ENCODE results near the gene POLE.

The POLE gene

GRCh38 chr12:132723015-132723763, 36.0 kb upstream of the POLE start:
- Histone ChIP-seq H3K27ac (ENCODE audit: insufficient read depth in 1 of 2, low read depth in 1 of 2, low read length in 2 of 2, poor library complexity in 1 of 2, severe bottlenecking in 2 of 2) (no peak overlapping the region), H3K36me3 (ENCODE audit: control insufficient read depth in 4 of 4, insufficient read depth in 4 of 4, low read length in 3 of 4) (peaks cover 22 to 89% (median 66%) of the 10 kb centered on the region in 4 experiments), H3K9me3 (ENCODE audit: control extremely low read depth in 1 of 5, control insufficient read depth in 4 of 5, insufficient read depth in 2 of 5, low read depth in 1 of 5, low read length in 4 of 5) (no peaks in the 10 kb centered on the region), H3K27me3 (replicated peaks in 2 of 5; ENCODE audit: control insufficient read depth in 4 of 5, insufficient read depth in 5 of 5, low read length in 4 of 5) (no peaks in the 10 kb centered on the region), H3K4me3 (ENCODE audit: control insufficient read depth in 1 of 7, extremely low read depth in 1 of 7, insufficient read depth in 4 of 7, low read depth in 2 of 7, low read length in 6 of 7) (no peak overlapping the region), H3K4me1 (ENCODE audit: control extremely low read depth in 1 of 4, control insufficient read depth in 4 of 4, insufficient read depth in 4 of 4, low read length in 3 of 4) (no peaks in the 10 kb centered on the region)
- POLR2A ChIA-PET = no interaction called here
- no peak for DNase-seq
- CTCF ChIA-PET = no interaction called here
- 96% methylated on average over 29 of the region's 30 CpGs for WGBS (ENCODE audit: insufficient coverage)

- Histone ChIP-seq H3K4me3 (ENCODE audit: control insufficient read depth in 1 of 7, extremely low read depth in 1 of 7, insufficient read depth in 4 of 7, low read depth in 2 of 7, low read length in 6 of 7) (no peak overlapping the region), H3K4me1 (ENCODE audit: control extremely low read depth in 1 of 4, control insufficient read depth in 4 of 4, insufficient read depth in 4 of 4, low read length in 3 of 4) (no peaks in the 10 kb centered on the region), H3K27ac (ENCODE audit: insufficient read depth in 1 of 2, low read depth in 1 of 2, low read length in 2 of 2, poor library complexity in 1 of 2, severe bottlenecking in 2 of 2) (no peak overlapping the region), H3K9me3 (ENCODE audit: control extremely low read depth in 1 of 5, control insufficient read depth in 4 of 5, insufficient read depth in 2 of 5, low read depth in 1 of 5, low read length in 4 of 5) (no peaks in the 10 kb centered on the region), H3K27me3 (replicated peaks in 2 of 5; ENCODE audit: control insufficient read depth in 4 of 5, insufficient read depth in 5 of 5, low read length in 4 of 5) (no peaks in the 10 kb centered on the region), H3K36me3 (ENCODE audit: control insufficient read depth in 4 of 4, insufficient read depth in 4 of 4, low read length in 3 of 4) (peaks cover 9 to 86% (median 61%) of the 10 kb centered on the region in 4 experiments)
- no peak for DNase-seq
- 95% methylated on average over 19 of the region's 25 CpGs for WGBS (ENCODE audit: insufficient coverage)
- CTCF ChIA-PET = no interaction called here
- POLR2A ChIA-PET = no interaction called here
Measured at GRCh38 chr12:132720606-132721345, 33.6 kb upstream of the POLE start.

- POLR2A ChIA-PET = no interaction called here
- Histone ChIP-seq H3K4me1 (ENCODE audit: control extremely low read depth in 1 of 4, control insufficient read depth in 4 of 4, insufficient read depth in 4 of 4, low read length in 3 of 4) (no peaks in the 10 kb centered on the region), H3K4me3 (ENCODE audit: control insufficient read depth in 1 of 7, extremely low read depth in 1 of 7, insufficient read depth in 4 of 7, low read depth in 2 of 7, low read length in 6 of 7) (no peak overlapping the region), H3K27me3 (replicated peaks in 2 of 5; ENCODE audit: control insufficient read depth in 4 of 5, insufficient read depth in 5 of 5, low read length in 4 of 5) (no peaks in the 10 kb centered on the region), H3K36me3 (ENCODE audit: control insufficient read depth in 4 of 4, insufficient read depth in 4 of 4, low read length in 3 of 4) (peaks cover 8 to 81% (median 54%) of the 10 kb centered on the region in 4 experiments), H3K9me3 (ENCODE audit: control extremely low read depth in 1 of 5, control insufficient read depth in 4 of 5, insufficient read depth in 2 of 5, low read depth in 1 of 5, low read length in 4 of 5) (no peaks in the 10 kb centered on the region), H3K27ac (ENCODE audit: insufficient read depth in 1 of 2, low read depth in 1 of 2, low read length in 2 of 2, poor library complexity in 1 of 2, severe bottlenecking in 2 of 2) (no peak overlapping the region)
- CTCF ChIA-PET = no interaction called here
- no peak for DNase-seq
- WGBS (ENCODE audit: insufficient coverage) = 93% methylated on average over 12 of the region's 12 CpGs
Measured at GRCh38 chr12:132719954-132720324, 32.8 kb upstream of the POLE start.

GRCh38 chr12:132719141-132719953, 32.2 kb upstream of the POLE start:
- Histone ChIP-seq H3K27ac (ENCODE audit: insufficient read depth in 1 of 2, low read depth in 1 of 2, low read length in 2 of 2, poor library complexity in 1 of 2, severe bottlenecking in 2 of 2) (no peak overlapping the region), H3K27me3 (replicated peaks in 2 of 5; ENCODE audit: control insufficient read depth in 4 of 5, insufficient read depth in 5 of 5, low read length in 4 of 5) (no peaks in the 10 kb centered on the region), H3K36me3 (ENCODE audit: control insufficient read depth in 4 of 4, insufficient read depth in 4 of 4, low read length in 3 of 4) (peaks cover 9 to 81% (median 51%) of the 10 kb centered on the region in 4 experiments), H3K4me3 (ENCODE audit: control insufficient read depth in 1 of 7, extremely low read depth in 1 of 7, insufficient read depth in 4 of 7, low read depth in 2 of 7, low read length in 6 of 7) (no peak overlapping the region), H3K4me1 (ENCODE audit: control extremely low read depth in 1 of 4, control insufficient read depth in 4 of 4, insufficient read depth in 4 of 4, low read length in 3 of 4) (no peaks in the 10 kb centered on the region), H3K9me3 (ENCODE audit: control extremely low read depth in 1 of 5, control insufficient read depth in 4 of 5, insufficient read depth in 2 of 5, low read depth in 1 of 5, low read length in 4 of 5) (no peaks in the 10 kb centered on the region)
- WGBS (ENCODE audit: insufficient coverage) = 96% methylated on average over 28 of the region's 31 CpGs
- CTCF ChIA-PET = no interaction called here
- POLR2A ChIA-PET = no interaction called here
- DNase-seq = no peak

- CTCF ChIA-PET = interaction anchor here (1.2 kb wide), 1 partner anchor 49 kb away, joined by 5 read pairs; no protein-coding TSS in a partner anchor
- no peak for DNase-seq
- Histone ChIP-seq H3K4me1 (ENCODE audit: control extremely low read depth in 1 of 4, control insufficient read depth in 4 of 4, insufficient read depth in 4 of 4, low read length in 3 of 4) (no peaks in the 10 kb centered on the region), H3K36me3 (ENCODE audit: control insufficient read depth in 4 of 4, insufficient read depth in 4 of 4, low read length in 3 of 4) (peaks cover 8 to 81% (median 48%) of the 10 kb centered on the region in 4 experiments), H3K4me3 (ENCODE audit: control insufficient read depth in 1 of 7, extremely low read depth in 1 of 7, insufficient read depth in 4 of 7, low read depth in 2 of 7, low read length in 6 of 7) (no peak overlapping the region), H3K9me3 (ENCODE audit: control extremely low read depth in 1 of 5, control insufficient read depth in 4 of 5, insufficient read depth in 2 of 5, low read depth in 1 of 5, low read length in 4 of 5) (no peaks in the 10 kb centered on the region), H3K27ac (ENCODE audit: insufficient read depth in 1 of 2, low read depth in 1 of 2, low read length in 2 of 2, poor library complexity in 1 of 2, severe bottlenecking in 2 of 2) (no peak overlapping the region), H3K27me3 (replicated peaks in 2 of 5; ENCODE audit: control insufficient read depth in 4 of 5, insufficient read depth in 5 of 5, low read length in 4 of 5) (no peaks in the 10 kb centered on the region)
- POLR2A ChIA-PET = no interaction called here
- whole genome bisulfite sequencing (ENCODE audit: insufficient coverage) = 96% methylated on average over 21 of the region's 21 CpGs
Measured at GRCh38 chr12:132718644-132719043, 31.5 kb upstream of the POLE start.

- Histone ChIP-seq H3K27ac (ENCODE audit: insufficient read depth in 1 of 2, low read depth in 1 of 2, low read length in 2 of 2, poor library complexity in 1 of 2, severe bottlenecking in 2 of 2) (no peak overlapping the region), H3K27me3 (replicated peaks in 2 of 5; ENCODE audit: control insufficient read depth in 4 of 5, insufficient read depth in 5 of 5, low read length in 4 of 5) (no peaks in the 10 kb centered on the region), H3K4me1 (ENCODE audit: control extremely low read depth in 1 of 4, control insufficient read depth in 4 of 4, insufficient read depth in 4 of 4, low read length in 3 of 4) (peaks cover 0 to 1% (median 0%) of the 10 kb centered on the region in 4 experiments), H3K36me3 (ENCODE audit: control insufficient read depth in 4 of 4, insufficient read depth in 4 of 4, low read length in 3 of 4) (peaks cover 7 to 78% (median 41%) of the 10 kb centered on the region in 4 experiments), H3K9me3 (ENCODE audit: control extremely low read depth in 1 of 5, control insufficient read depth in 4 of 5, insufficient read depth in 2 of 5, low read depth in 1 of 5, low read length in 4 of 5) (no peaks in the 10 kb centered on the region), H3K4me3 (ENCODE audit: control insufficient read depth in 1 of 7, extremely low read depth in 1 of 7, insufficient read depth in 4 of 7, low read depth in 2 of 7, low read length in 6 of 7) (no peak overlapping the region)
- DNase-seq = peak in 2 of 3 donors; percentile 19 to 28
- WGBS (ENCODE audit: insufficient coverage) = 96% methylated on average over 57 of the region's 61 CpGs
- ChIA-PET POLR2A (no interaction called here), CTCF (interaction anchor here (1.2 kb wide), 1 partner anchor 50 kb away, joined by 5 read pairs; no protein-coding TSS in a partner anchor)
Measured at GRCh38 chr12:132717531-132718387, 30.6 kb upstream of the POLE start.
